Thyroid gland (tissue), 4 donors: ENCODE measurements around the gene CA10.

Experiments used
- POLR2A ChIP-seq, 2 donors: fragments of 450-650 bp; IDR thresholded peaks; one replicate each; pipeline ENCODE4 v1.6.1; 2017; ENCODE audit warnings: antibody characterized with exemption in 2 of 2, mild to moderate bottlenecking in 2 of 2, moderate library complexity in 1 of 2
- TF ChIP-seq, protein P1 (sequence below), 6 experiments: fragments of 200-600 bp in 3 of 6; fragments of 450-650 bp in 3 of 6; sonication (generic) in 3 of 6; IDR thresholded peaks; one replicate each; pipeline ENCODE4 v1.5.1; 2016 to 2019; ENCODE audit warnings: antibody characterized with exemption in 6 of 6, mild to moderate bottlenecking in 2 of 6, inconsistent platforms in 1 of 6, moderate library complexity in 1 of 6

GRCh38 chr17:51796026-51796425 is 362.5 kb downstream of the CA10 start:
- TF ChIP-seq, protein P1, sequence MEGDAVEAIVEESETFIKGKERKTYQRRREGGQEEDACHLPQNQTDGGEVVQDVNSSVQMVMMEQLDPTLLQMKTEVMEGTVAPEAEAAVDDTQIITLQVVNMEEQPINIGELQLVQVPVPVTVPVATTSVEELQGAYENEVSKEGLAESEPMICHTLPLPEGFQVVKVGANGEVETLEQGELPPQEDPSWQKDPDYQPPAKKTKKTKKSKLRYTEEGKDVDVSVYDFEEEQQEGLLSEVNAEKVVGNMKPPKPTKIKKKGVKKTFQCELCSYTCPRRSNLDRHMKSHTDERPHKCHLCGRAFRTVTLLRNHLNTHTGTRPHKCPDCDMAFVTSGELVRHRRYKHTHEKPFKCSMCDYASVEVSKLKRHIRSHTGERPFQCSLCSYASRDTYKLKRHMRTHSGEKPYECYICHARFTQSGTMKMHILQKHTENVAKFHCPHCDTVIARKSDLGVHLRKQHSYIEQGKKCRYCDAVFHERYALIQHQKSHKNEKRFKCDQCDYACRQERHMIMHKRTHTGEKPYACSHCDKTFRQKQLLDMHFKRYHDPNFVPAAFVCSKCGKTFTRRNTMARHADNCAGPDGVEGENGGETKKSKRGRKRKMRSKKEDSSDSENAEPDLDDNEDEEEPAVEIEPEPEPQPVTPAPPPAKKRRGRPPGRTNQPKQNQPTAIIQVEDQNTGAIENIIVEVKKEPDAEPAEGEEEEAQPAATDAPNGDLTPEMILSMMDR (IDR thresholded peaks at IDR 0.05), result no peak
- TF ChIP-seq POLR2A (IDR thresholded peaks at IDR 0.05), result no peak
